GM19193 (cell line): Measurements from ENCODE around the gene PGAP3.

Source experiments
- POLR2A ChIP-seq: IDR thresholded peaks from 4 replicates; pipeline ENCODE4 v1.6.1; 2011; ENCODE audit not compliant: insufficient read depth, insufficient read length; ENCODE audit errors: extremely low read depth

PGAP3 gene

GRCh38 chr17:39671651-39672521 lies 16.0 kb downstream of the PGAP3 start:
- no peak for TF ChIP-seq POLR2A

- TF ChIP-seq POLR2A, result no peak
Observed at GRCh38 chr17:39670746-39671145, 17.1 kb downstream of the PGAP3 start.

- no peak for TF ChIP-seq POLR2A
Observed at GRCh38 chr17:39669897-39670735, 17.7 kb downstream of the PGAP3 start.

GRCh38 chr17:39667945-39668924 lies 19.6 kb downstream of the PGAP3 start, which contains the start of gene PNMT:
TSS of gene PNMT (plus strand) at chr17:39668453. CDS start at chr17:39668476, 23 bp downstream.
- TF ChIP-seq POLR2A, result no peak

GRCh38 chr17:39667262-39667944 lies 20.5 kb downstream of the PGAP3 start:
- TF ChIP-seq POLR2A, result no peak

- no peak for TF ChIP-seq POLR2A
Observed at GRCh38 chr17:39666601-39667261, 21.1 kb downstream of the PGAP3 start.

GRCh38 chr17:39666231-39666600 lies 21.6 kb downstream of the PGAP3 start:
- no peak for TF ChIP-seq POLR2A

- TF ChIP-seq POLR2A, result no peak
Observed at GRCh38 chr17:39665642-39666224, 22.1 kb downstream of the PGAP3 start.

GRCh38 chr17:39664581-39665561 lies 23.0 kb downstream of the PGAP3 start, which contains the start of gene TCAP:
TSS of gene TCAP (plus strand) at chr17:39665349. CDS start at chr17:39665360, 11 bp downstream.
- no peak for TF ChIP-seq POLR2A

GRCh38 chr17:39663688-39664580 lies 23.9 kb downstream of the PGAP3 start:
- TF ChIP-seq POLR2A, result no peak

GRCh38 chr17:39663340-39663687 lies 24.5 kb downstream of the PGAP3 start:
- TF ChIP-seq POLR2A, result no peak
